Activated CD8-positive, alpha-beta memory T cell treated with anti-CD3 and anti-CD28 coated beads, Interleukin-2, amount 50 U/mL, for 24 hours (primary cell): Measurements from ENCODE around the gene GPX2.

Source experiments
- DNase-seq: peaks from one replicate; pipeline ENCODE4 v3.0.0-alpha.2; 2020; ENCODE audit errors: extremely low read depth

The GPX2 gene

GRCh38 chr14:64940336-64940910 lies 2.1 kb downstream of the GPX2 start:
- no peak for DNase-seq

DNA sequence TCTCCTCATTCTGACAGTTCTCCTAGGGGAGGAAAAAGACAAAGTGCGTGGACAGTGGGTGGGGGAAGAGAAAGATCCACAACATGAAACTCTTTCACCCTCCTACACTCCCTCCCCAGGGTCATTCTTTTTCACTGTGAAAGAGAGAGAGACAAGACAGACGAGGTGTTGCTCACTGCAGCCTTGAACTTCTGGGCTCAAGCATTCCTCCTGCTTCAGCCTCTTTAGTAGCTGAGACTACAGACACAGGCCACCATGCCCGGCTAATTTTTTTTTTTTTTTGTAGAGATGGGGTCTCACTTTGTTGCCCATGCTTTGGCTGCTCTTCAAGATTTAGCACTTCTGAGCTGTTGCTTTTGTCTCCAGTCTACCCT lies 2.7 kb downstream of the GPX2 start:
- DNase-seq = no peak

DNA sequence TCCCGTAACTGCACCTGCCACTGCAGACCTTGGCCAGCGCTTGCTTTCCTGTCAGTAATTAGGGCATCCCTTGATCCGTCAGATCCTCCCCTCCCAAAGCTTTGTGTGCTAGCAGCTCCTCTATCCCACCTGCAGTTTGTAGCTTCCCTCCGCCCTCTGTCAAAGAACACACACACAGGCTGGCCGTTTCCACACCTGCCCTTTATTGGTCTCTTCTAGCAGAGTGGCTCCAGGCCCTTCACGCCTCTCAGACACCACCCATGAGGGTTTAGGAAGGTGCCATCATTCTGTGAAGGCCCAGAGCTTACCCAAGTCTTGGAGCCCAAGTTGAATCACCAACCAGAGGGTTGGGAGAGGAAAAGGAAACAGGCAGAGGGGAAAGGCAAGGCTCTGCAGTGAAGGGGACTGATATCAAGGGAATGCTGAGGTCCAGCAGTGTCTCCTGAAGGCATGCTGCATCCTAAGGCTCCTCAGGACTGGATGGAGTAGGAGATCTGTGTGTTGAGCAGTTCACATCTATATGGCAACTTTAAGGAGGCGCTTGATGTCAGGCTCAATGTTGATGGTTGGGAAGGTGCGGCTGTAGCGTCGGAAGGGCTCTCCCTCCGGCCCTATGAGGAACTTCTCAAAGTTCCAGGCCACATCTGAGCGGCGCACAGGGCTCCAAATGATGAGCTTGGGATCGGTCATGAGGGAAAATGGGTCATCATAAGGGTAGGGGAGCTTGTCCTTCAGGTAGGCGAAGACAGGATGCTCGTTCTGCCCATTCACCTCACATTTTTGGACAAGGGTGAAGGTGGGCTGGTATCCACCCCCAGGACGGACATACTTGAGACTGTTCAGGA lies 3.4 kb downstream of the GPX2 start:
- no peak for DNase-seq

- DNase-seq = no peak
Measured at GRCh38 chr14:64937821-64938193, 4.7 kb downstream of the GPX2 start.

DNA sequence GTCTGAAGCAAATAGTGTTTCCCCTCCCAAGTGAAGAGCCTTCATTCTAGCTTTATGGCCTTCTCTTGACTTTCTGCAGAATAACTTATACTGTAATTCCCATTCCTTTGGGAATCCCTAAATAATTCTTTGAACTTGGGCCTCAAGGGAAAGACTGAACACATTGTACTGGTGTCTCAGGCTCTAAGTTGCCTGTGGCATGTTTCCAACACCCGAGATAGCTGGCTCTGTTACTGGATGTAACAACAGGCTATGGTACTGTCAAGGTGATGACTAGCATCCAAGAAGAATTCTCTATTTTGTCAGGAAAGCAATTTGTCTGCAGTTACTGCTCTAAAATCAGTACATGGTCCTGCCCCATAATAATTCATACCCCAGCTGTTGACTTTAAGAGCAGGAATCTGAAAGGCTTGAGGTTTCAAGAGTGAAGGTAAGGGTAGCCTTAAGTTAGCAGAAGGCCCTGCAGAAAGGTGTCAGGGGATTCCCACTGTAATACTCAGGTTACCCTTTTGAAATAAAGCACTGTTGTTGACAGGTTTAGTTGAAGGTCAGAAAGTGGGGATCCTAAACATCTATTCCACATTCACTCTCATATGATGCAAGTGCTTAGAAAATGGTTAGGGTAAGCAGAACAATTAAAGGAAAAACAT lies 5.2 kb downstream of the GPX2 start:
- DNase-seq = no peak

DNA sequence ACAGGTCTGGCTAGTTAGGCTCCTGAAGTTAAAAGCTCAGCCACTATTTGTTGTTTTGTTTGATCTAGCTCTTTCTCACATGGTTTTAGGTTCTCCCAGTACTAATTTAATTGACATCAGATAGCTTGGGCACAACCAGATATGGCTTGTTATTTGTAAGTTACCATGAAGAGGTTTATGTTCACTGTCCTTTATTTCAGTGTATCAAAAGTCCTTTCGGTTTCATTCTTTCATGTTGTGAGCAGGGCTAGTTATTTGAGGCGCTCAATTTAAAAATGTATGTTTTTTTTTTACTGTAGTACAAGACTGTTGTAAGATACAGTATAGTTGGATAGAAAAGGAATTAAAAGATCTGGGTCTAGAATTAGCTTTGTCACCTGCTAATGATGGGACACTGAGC lies 7.0 kb downstream of the GPX2 start:
- DNase-seq = no peak

- DNase-seq = no peak
Measured at GRCh38 chr14:64934338-64934929, 8.1 kb downstream of the GPX2 start.

- DNase-seq = no peak
Measured at GRCh38 chr14:64932231-64932630, 10.3 kb downstream of the GPX2 start.

DNA sequence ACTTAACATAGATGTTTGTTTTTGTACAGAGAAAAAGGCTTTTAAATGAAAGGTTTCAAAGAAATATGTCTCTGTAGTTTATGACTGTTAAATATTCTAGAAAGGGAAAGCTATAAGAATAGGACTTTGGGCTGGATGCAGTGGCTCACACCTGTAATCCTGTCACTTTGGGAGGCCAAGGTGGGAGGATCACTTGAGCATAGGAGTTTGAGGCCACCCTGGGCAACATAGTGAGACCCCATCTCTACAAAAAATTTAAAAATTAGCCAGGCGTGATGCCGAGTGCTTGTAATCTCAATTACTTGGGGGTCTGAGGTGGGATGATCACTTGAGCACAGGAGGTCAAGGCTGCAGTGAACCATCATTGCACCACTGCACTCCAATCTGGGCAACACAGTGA lies 11.4 kb downstream of the GPX2 start:
- DNase-seq = no peak

GRCh38 chr14:64930085-64930843 lies 12.3 kb downstream of the GPX2 start:
- DNase-seq = no peak

GRCh38 chr14:64929014-64929359 lies 13.6 kb downstream of the GPX2 start:
- no peak for DNase-seq

GRCh38 chr14:64928239-64929013 lies 14.1 kb downstream of the GPX2 start:
- no peak for DNase-seq

GRCh38 chr14:64927031-64927430 lies 15.5 kb downstream of the GPX2 start:
- DNase-seq = no peak

DNA sequence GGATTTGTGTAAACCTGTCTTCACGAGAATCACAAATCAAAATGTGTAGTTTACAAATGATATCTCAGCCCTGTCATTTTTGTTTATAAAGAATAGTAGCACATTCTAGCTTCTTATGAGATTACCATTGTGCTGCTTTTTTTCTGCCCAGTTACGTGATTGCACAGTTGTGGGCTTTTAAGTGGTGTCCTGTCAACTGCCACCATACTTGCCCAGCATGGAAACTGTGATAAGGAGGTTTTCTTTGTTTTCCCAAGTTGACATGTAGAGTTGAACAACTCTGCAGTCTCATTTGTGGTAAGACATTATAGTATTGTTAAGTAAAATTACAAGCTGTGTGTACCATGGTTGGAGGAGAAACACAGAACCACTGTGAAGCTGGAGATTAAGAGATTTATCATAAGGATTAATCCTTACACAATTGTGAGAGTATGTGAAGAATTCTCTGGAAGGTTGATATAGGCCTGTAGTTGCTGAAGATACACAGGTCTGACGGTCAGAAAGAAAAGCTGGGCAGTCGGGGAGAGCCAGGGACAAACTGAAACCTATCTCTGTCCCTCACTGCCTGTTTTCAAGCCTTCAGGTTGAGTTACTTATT lies 16.0 kb downstream of the GPX2 start:
- no peak for DNase-seq

DNA sequence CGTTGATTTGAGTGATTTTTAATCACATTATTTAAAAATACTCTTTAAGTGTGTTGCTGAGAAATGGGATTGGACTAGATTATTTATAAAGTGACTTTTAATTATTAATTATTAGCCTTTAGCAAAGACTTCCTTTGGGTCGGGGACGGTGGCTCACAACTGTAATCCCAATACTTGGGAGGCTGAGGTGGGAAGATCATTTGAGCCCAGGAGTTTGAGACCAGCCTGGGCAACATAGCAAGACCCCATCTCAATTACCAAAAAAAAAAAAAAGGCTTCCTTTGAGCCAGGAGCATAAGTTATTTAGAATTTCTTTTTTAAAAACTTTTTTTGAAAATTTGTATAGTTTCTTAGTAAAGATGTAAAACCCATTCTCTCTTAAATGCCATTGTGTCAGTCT lies 19.5 kb downstream of the GPX2 start:
- DNase-seq = no peak

- no peak for DNase-seq
Measured at GRCh38 chr14:64920465-64920864, 22.1 kb downstream of the GPX2 start.

- no peak for DNase-seq
Measured at GRCh38 chr14:64919618-64920017, 22.9 kb downstream of the GPX2 start.

GRCh38 chr14:64919215-64919614 lies 23.3 kb downstream of the GPX2 start:
- no peak for DNase-seq

DNA sequence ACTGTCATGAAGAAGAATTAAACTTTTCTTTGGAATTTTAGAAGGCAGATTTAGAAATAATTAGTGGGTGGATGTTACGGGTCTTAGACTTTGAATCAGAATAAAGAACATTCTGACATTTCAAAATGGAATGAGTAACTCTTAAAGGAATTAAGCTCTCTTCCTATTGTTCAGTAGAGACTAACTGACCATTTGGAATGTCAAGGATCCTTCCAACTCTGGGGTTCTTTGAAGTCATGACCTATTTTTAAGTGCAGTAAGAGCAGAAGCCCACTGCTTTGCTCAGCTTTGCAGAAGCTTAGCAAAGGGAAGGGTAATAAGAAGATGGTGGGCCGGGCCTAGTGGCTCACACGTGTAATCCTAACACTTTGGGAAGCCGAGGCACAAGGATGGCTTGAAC lies 24.3 kb downstream of the GPX2 start:
- DNase-seq = no peak

DNA sequence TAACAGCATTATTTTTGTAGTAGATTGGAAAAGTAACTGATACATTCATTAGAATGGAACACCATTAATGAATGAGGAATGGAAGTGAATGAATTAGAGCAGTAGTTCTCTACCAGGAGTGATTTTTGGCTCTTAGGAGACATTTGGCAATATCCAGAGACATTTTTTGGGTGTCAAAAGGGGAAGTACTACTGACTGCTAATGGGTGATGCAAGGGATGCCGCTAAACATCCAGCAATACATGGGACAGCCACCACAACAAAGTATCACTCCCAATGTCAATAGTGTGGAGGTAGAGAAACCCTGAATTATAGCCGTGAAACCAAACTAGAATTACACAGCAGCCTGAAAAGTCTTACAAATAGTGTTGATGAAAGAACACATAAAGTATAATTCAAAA lies 26.7 kb downstream of the GPX2 start:
- DNase-seq = no peak

DNA sequence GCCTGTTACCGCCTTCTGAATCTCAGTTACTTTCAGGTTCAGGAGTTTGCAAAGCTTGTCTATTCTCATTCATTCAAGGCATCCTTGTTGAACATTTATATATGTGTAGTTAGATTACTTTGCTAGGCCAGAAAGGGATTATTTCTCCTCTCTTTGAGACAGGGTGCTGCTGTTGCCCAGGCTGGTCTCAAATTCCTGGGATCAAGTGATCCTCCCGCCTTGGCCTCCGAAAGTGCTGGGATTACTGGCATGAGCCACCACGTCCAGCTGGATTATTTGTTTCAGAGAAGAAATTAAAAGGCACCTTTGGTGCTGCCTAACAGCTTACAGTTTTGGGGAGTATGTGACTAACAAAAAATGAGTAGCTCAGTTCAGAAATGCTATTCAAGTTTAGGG lies 27.5 kb downstream of the GPX2 start:
- no peak for DNase-seq
